Thyroid gland (tissue), 4 donors: Measurements from ENCODE around the gene TMEM269. TPM values are rescaled to one million over a fixed set of nuclear protein-coding genes. Genes with fewer than 3 reads are reported as not detected.

Experiments
- DNase-seq, 2 donors: peaks; one replicate each; pipeline ENCODE4 v3.0.0-alpha.2; 2019
- H3K27ac ChIP-seq, 3 donors: fragments of 200-600 bp; sonication (generic); 1 replicate in 2 of 3; 2 replicates in 1 of 3; pipeline ENCODE4 v1.5.1; 2016 to 2019; ENCODE audit warnings: mild to moderate bottlenecking in 1 of 3, moderate library complexity in 1 of 3
- H3K27me3 ChIP-seq: fragments of 200-600 bp; sonication (generic); one replicate; pipeline ENCODE4 v1.5.1; 2019
- H3K36me3 ChIP-seq, 2 donors: fragments of 200-600 bp; sonication (generic); one replicate each; pipeline ENCODE4 v1.5.1; 2016 to 2019
- H3K4me1 ChIP-seq, 2 donors: fragments of 200-600 bp; sonication (generic); one replicate each; pipeline ENCODE4 v1.5.1; 2017 to 2019
- H3K4me3 ChIP-seq, 3 donors: fragments of 200-600 bp; sonication (generic); replicated peaks in 1 of 3; 1 replicate in 2 of 3; 2 replicates in 1 of 3; pipeline ENCODE4 v1.5.1; 2016; ENCODE audit warnings: mild to moderate bottlenecking in 1 of 3
- H3K9me3 ChIP-seq: fragments of 200-600 bp; sonication (generic); one replicate; pipeline ENCODE4 v1.5.1; 2017
- CTCF ChIP-seq, 6 experiments: fragments of 200-600 bp in 3 of 6; fragments of 450-650 bp in 3 of 6; sonication (generic) in 3 of 6; IDR thresholded peaks; one replicate each; pipeline ENCODE4 v1.5.1; 2016 to 2019; ENCODE audit warnings: antibody characterized with exemption in 6 of 6, mild to moderate bottlenecking in 2 of 6, inconsistent platforms in 1 of 6, moderate library complexity in 1 of 6
- POLR2A ChIP-seq, 2 donors: fragments of 450-650 bp; IDR thresholded peaks; one replicate each; pipeline ENCODE4 v1.6.1; 2017; ENCODE audit warnings: antibody characterized with exemption in 2 of 2, mild to moderate bottlenecking in 2 of 2, moderate library complexity in 1 of 2
- WGBS, 2 donors: methylation state at CpG; one replicate each; pipeline ENCODE4 v1.1.5; 2017; 5-methylcytosine and 5-hydroxymethylcytosine counted together
- intact Hi-C: fragments of 100-400 bp; cut with DNase I; formaldehyde crosslinking; loops from one replicate; pipeline ENCODE4 v1.15.1; 2023
- total RNA-seq, 4 donors: library from RNA; depleted of rRNA; stranded (reverse); fragments of >200 nt; gene quantifications; one replicate each; pipeline ENCODE4 v1.2.3, GENCODE V29; 2016

Gene TMEM269
- total RNA-seq, 4 donors from 2014 or later, result 0.11 to 2.6 TPM; not detected in 2

GRCh38 chr1:42753070-42753469 lies 31.7 kb upstream of the TMEM269 start:
- H3K4me3 ChIP-seq, result no peak overlapping the region
- H3K4me1 ChIP-seq, result no peaks in the 10 kb centered on the region
- intact Hi-C loops, result no loop called here
- TF ChIP-seq POLR2A (IDR thresholded peaks at IDR 0.05) (no peak), CTCF (IDR thresholded peaks at IDR 0.05) (no peak)
- no peak for DNase-seq
- H3K27me3 ChIP-seq, result no peaks in the 10 kb centered on the region
- 94% methylated on average over 1 of the region's 1 CpG for WGBS, 2 donors
- no peaks in the 10 kb centered on the region for H3K9me3 ChIP-seq
- H3K27ac ChIP-seq, result no peak overlapping the region
- H3K36me3 ChIP-seq, result peaks cover 46 to 47% of the 10 kb centered on the region in 2 donors

DNA sequence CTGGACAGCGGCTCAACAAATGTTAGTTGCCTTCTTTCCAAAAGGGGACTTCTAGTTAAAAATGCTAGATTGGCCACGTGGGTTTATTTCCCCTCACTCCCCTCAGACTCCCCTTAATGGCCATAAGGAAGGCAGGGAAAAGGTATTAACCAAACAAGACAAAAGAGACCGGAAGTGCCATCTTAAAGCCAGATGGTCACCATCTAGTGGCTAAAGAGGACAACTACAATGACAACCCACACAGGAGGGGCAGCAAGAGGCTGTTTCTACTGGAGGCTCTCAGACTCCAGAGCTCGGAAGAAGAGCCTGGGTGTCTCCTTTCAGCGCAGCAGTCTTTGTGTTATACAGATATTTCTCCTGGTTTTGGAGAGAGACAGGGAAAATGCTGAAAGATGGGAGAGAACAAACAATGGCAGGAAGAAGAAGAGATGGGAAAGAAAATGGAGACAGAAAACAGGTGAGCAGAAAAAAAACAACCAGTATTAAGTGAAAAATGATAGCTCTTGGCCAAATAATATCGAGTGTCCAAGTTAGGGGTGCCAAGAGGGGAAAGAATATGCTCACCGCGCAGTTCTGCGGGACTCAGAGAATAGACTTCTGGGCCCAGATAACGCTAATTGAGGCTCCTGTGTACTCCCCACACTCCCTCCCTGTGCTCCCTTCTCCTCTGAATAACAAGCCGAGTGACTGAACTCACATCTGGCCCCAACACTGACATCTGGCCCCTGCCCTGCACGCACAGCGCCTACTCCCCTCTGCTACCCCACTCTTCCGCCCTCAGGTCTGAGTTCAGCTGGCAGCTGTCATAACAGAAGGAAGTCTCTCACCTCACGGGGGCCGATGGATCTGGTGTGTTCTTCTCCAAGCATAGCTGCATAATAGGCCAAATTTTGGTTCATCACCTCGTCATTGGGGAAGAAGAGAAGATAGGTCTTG lies 27.6 kb upstream of the TMEM269 start:
- H3K36me3 ChIP-seq, result peaks cover 39 to 41% of the 10 kb centered on the region in 2 donors
- 73 to 77% methylated on average over 17 of the region's 17 CpGs for WGBS, 2 donors
- intact Hi-C loops, result loop anchor here (5.0 kb wide), 1 partner anchor 180 kb away; no protein-coding TSS in a partner anchor
- H3K9me3 ChIP-seq, result no peaks in the 10 kb centered on the region
- TF ChIP-seq CTCF (IDR thresholded peaks at IDR 0.05) (peak; percentile 18 to 71 (median 60)), POLR2A (IDR thresholded peaks at IDR 0.05) (no peak)
- no peak overlapping the region for H3K4me3 ChIP-seq
- DNase-seq, result peak; percentile 9 to 29
- no peaks in the 10 kb centered on the region for H3K4me1 ChIP-seq
- H3K27ac ChIP-seq, result no peak overlapping the region
- H3K27me3 ChIP-seq, result no peaks in the 10 kb centered on the region

DNA sequence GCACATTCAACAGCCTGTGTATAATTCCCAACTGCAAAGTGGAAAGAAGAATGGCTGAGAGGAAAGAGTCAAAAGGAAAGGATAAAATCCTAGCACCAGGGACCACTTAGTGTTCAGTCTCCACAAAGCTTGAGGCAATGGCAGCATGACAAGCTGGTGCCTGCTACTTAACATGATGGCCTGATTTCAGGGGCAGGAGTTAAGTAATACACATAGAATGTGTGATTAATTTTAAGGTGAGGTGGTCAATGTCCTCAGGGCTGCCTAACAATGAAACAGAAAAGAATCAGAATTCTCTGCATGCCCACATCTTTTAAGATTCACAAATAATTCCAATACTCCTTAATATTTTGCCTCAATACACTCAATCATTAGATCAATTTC lies 26.9 kb upstream of the TMEM269 start:
- TF ChIP-seq POLR2A (IDR thresholded peaks at IDR 0.05), result no peak
- TF ChIP-seq CTCF (IDR thresholded peaks at IDR 0.05), result no peak
- Histone ChIP-seq H3K4me3 (no peak overlapping the region), H3K27me3 (no peaks in the 10 kb centered on the region), H3K9me3 (no peaks in the 10 kb centered on the region), H3K36me3 (peaks cover 38 to 40% of the 10 kb centered on the region in 2 donors), H3K27ac (no peak overlapping the region), H3K4me1 (no peaks in the 10 kb centered on the region)
- no peak for DNase-seq
- intact Hi-C loops, result loop anchor here (5.0 kb wide), 1 partner anchor 181 kb away; no protein-coding TSS in a partner anchor

DNA sequence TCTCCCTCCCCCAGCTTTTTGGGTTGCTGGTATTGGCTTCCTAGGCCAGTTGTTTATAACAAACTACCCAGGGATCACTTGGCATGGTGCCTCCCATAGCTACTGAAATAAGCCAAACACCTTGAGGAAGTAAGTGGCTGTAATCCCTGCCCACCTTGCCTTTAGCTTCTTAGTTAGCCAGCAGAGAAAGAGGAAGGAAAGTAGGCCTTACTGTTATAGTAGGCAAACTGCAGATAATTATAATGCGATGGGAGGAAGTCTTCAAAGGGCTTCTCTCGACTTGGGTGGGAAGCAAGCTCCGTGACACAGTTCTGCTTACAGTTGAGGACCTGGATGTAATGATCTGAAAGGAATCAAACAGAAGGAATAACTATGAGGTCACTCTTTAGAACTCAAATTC lies 26.1 kb upstream of the TMEM269 start:
- intact Hi-C loops, result loop anchor here (5.0 kb wide), 1 partner anchor 181 kb away; no protein-coding TSS in a partner anchor
- Histone ChIP-seq H3K4me1 (no peaks in the 10 kb centered on the region), H3K9me3 (no peaks in the 10 kb centered on the region), H3K27ac (no peak overlapping the region), H3K36me3 (peaks cover 36 to 38% of the 10 kb centered on the region in 2 donors), H3K27me3 (no peaks in the 10 kb centered on the region), H3K4me3 (no peak overlapping the region)
- 83 to 89% methylated on average over 3 of the region's 3 CpGs for WGBS, 2 donors
- no peak for DNase-seq
- no peak for TF ChIP-seq CTCF (IDR thresholded peaks at IDR 0.05)
- no peak for TF ChIP-seq POLR2A (IDR thresholded peaks at IDR 0.05)

- H3K4me1 ChIP-seq, result no peaks in the 10 kb centered on the region
- no peak for DNase-seq
- TF ChIP-seq CTCF (IDR thresholded peaks at IDR 0.05), result no peak
- no peak for TF ChIP-seq POLR2A (IDR thresholded peaks at IDR 0.05)
- H3K27ac ChIP-seq, result no peak overlapping the region
- peaks cover 31 to 34% of the 10 kb centered on the region in 2 donors for H3K36me3 ChIP-seq
- H3K4me3 ChIP-seq, result no peak overlapping the region
- WGBS, 2 donors, result 77 to 81% methylated on average over 9 of the region's 9 CpGs
- H3K27me3 ChIP-seq, result no peaks in the 10 kb centered on the region
- intact Hi-C loops, result loop anchor here (5.0 kb wide), 1 partner anchor 182 kb away; no protein-coding TSS in a partner anchor
- H3K9me3 ChIP-seq, result no peaks in the 10 kb centered on the region
Measured at GRCh38 chr1:42759114-42759513, 25.7 kb upstream of the TMEM269 start.
